Fibroblast of gingiva (primary cell): Measurements from ENCODE around the gene FDXACB1.

Source experiments
- DNase-seq: peaks from one replicate; pipeline ENCODE4 v3.0.0-alpha.2; 2011; ENCODE audit warnings: low read depth

FDXACB1 gene

GRCh38 chr11:111878849-111879636, at the start of gene FDXACB1, which contains the start of gene CFAP68:
Gene FDXACB1, minus strand, starts transcription at chr11:111879165. Its CDS starts 33 bp downstream, at chr11:111879132.
Gene CFAP68, plus strand, starts transcription at chr11:111879541. Its CDS starts 20 bp downstream, at chr11:111879561.
- DNase-seq, result peak; percentile 93

GRCh38 chr11:111926505-111927391, 47.8 kb upstream of the FDXACB1 start:
- DNase-seq, result peak; percentile 97

DNA sequence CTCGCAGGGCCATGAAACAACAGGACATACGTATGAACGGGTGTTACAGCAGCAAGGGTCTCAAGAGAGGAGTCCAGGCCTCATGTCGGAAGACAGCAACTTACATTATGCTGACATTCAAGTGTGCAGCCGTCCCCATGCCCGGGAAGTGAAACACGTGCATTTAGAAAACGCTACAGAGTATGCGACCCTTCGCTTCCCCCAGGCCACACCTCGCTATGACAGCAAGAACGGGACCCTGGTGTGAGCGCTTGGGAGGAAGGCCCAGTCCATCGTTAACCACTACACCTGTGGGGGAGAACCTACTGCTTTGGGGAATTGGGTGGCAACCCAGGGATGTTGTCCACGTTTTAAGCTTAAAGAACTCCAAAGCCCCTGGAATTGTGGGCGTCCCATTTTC, 47.0 kb upstream of the FDXACB1 start:
- DNase-seq, result no peak

DNA sequence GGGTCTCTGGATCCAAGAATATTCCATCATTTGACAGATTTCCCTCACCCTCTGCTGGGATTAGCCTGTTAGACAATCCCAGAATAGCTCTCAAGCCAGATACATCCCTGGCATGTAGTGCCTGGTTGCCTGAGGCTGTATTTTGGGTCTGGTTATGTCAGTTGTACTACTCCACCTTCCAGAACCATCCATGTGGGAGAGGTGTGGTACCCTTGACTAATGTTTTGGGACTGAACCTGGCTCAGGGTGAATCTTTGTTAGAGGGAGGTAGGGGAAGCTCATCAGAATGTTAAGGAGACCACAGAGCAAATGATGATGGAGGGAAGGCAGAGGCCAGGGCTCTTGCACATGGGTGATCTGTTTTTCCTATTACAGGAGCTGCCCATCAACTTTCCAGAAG, 45.0 kb upstream of the FDXACB1 start:
- no peak for DNase-seq

DNA sequence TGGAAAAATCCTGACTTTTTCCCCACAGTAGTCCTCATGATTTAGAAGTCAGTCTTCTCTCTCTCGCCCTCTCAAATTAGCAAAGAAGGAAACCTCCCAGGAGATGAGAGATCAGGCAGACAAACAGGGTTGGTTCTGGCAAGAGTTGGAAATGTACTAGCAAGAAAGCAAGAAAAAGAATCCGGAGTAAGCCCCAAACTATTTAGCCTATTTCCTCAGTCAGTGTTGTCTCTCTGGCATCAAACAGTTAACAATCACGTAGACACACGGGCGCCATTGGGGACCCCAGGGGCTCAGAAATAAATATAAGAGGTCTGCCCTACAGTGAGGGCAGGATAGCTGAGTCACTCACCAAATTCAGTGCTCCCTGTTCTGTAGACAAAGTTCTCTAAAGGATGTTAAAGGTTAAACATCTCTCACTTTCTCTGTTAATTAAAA, 44.4 kb upstream of the FDXACB1 start:
- DNase-seq, result peak; percentile 50

DNA sequence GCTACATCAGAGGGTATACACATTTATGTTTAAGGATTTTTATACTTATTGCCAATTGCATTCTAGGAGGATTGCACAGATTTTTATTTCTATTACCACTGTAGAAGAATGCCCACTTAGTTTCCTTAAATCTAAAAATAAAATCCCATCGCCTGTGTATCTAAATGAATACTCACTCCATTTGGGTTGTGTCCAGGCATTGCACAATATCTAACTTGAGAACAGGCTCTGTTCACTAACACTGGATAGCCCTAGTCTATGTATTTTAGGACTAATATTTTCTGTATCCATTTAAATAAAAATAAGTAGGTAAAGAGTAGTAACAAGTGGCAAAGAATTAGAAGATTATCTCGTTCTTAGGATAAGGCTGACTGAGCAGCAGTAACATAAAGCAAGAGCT, 43.8 kb upstream of the FDXACB1 start:
- DNase-seq, result peak; percentile 82

GRCh38 chr11:111921541-111922230, 42.7 kb upstream of the FDXACB1 start:
- DNase-seq, result no peak

- DNase-seq, result no peak
Measured at GRCh38 chr11:111920908-111921307, 41.9 kb upstream of the FDXACB1 start.

DNA sequence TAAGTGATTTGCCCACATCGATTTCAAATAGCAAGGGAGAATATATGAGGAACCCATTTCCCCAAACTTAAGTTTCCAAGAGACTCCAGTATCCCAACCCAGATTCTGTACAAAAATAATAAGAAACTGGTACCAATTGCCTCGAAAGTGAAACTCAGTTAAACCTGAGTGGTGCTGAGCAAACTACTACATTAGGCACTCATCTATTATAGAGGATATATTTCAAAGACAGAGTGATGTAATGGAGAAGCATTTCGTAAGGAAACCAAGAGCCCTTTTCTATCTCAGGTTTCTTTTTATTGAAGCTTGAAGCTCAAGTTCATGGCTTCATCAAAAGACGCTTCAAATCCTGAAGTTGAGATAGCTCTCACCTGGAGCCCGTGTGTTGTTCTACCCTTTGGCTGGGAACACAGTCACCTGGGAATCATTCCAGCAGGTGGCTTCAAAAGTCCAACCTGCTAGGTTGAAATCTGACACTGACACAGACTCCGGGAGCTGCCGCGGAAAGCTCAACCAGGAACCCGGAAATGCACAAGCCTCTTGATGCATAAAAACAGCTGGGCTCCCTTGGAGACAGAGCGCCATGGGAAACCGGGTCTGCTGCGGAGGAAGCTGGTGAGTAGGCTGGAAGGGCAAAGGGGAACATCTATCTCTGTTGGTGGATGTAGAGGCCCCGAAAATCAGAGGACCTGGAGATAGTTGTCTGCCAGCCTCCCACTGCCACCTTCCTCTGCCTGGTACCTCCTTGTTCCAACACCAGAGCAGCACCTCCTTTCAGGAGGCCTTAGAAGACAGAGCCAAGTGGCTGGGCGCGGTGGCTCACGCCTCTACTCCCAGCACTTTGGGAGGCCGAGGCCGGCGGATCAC, 39.7 kb upstream of the FDXACB1 start, which contains the start of gene C11orf52:
C11orf52 (plus strand) TSS at position 524 of the 867 bp plus-strand sequence; CDS start at position 584, 60 bp downstream.
- no peak for DNase-seq

GRCh38 chr11:111917788-111918187, 38.8 kb upstream of the FDXACB1 start:
- DNase-seq, result no peak

DNA sequence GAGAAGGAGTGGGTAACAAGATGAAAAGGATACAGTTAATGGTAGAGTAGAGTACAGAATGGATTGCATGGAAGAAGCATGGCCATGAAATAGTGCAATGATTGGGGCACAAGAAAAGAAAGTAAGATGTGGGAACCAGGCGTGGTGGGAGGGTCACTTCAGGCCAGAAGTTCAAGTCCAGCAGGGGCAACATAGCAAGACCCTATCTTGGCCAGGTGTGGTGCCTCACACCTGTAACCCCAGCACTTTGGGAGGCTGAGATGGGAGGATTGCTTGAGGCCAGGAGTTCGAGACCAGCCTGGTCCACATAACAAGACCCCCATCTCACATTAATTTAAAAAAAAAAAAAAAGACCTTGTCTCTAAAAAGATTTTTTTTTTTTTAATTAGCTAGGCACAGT, 38.3 kb upstream of the FDXACB1 start:
- DNase-seq, result no peak

DNA sequence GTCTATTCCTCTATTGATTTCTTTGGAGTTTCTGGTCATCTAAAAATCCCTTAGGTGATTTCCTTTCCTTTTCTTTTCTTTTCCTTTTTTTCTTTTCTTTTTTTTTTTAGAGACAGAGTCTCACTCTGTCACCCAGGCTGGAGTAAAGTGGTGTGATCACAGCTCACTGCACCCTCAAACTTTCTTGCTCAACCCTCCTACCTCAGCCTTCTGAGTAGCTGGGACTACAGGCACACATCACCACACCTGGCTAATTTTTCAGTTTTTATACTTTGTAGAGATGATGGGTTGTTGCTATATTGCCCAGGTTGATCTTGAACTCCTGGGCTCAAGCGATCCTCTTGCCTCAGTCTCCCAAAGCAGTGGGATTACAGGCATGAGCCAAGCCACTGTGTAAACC, 37.8 kb upstream of the FDXACB1 start:
- DNase-seq, result no peak

DNA sequence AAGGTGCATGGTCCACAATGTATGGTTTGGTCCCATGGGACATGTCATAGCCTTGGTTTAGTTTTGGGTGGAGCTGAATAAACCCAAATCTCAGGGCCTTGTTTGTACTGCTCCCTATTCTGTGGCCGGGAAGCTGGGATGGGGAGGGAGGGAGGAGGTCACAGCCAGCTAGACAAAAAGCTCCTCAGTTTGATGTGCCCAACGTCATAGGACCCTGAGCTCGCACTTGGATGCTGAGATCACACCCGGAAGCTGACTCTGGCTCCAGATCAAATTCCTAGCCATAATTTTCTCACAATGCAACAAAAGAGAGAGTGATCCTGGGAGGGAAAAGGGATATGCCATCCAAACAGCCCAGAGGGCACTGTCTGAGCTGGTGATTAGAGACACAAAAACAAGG, 35.0 kb upstream of the FDXACB1 start:
- DNase-seq, result peak; percentile 33

DNA sequence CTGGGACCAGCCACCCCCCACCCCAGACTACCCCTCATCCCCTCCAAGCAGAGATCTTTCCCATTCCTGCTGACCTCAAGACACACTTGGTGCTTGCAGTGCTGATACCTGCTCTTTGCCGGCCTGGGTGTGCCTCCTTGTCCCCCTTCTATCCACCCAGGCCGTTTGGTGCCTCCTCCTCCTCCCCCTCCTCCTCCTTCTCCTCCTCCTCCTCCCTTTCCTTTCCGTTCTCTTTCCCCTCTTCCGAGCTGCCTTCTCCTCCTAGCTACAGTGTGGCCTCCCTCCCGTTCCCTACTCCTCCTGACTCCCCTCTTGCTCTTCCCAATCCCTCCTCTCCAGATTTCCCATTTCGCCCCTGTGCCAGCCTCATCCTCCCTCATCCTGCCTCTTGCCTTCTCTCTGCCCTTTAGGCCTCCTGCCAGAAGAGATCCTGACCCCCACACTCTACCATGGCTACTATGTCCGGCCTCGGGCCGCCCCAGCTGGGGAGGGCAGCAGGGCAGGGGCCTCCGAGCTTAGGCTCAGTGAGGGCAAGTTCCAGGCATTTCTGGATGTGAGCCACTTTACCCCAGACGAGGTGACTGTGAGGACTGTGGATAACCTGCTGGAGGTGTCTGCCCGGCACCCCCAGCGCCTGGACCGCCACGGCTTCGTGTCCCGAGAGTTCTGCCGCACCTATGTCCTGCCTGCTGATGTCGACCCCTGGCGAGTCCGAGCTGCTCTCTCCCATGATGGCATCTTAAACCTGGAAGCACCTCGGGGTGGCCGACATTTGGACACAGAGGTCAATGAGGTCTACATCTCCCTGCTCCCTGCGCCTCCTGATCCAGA, 34.3 kb upstream of the FDXACB1 start:
- no peak for DNase-seq

DNA sequence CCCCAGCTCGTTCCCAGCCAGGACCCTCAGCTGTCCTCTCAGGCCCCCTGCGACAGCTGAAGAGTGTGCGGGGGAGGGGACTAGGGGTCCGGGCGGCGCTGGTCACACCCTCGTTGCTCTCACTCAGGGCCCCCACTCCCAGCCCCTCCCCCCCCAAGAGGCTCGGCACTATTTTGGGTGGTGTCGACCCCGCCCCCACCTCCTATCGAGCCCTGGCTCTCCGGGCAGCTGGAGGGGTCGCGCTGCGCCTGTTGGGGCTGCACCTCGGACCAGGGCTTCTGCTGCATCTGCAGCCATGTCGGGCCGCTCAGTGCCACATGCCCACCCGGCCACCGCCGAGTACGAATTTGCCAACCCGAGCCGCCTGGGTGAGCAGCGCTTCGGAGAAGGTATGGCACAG, 33.6 kb upstream of the FDXACB1 start, which contains the start of gene HSPB2:
HSPB2 (plus strand) TSS at position 200 of the 400 bp plus-strand sequence; CDS start at position 296, 96 bp downstream.
- no peak for DNase-seq

GRCh38 chr11:111911563-111912401, 32.8 kb upstream of the FDXACB1 start, which contains the start of gene CRYAB:
Gene CRYAB, minus strand, starts transcription at chr11:111911770. Its CDS starts 46 bp downstream, at chr11:111911724.
- peak; percentile 90 for DNase-seq

GRCh38 chr11:111910676-111911562, 32.0 kb upstream of the FDXACB1 start:
- DNase-seq, result no peak

DNA sequence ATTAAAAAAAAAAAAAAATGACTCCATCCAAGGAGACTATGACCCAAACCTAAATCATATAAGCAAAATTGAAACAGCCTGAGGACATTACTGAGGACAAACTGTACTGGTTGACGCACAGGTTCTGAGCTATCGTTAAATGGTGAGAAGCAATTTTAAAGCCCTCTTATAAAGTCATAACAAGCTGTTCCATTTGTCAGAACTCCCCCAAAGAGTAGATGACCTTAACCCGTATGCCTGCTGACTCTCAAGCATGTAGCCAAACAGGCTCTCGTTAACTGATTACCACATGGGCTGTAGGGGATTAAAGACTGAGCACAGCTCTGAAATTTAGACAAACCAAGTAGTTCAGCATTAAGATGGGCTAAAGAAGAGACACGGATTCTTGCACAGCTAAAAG, 30.4 kb upstream of the FDXACB1 start:
- no peak for DNase-seq
